ENCODE measurements around the gene RIOX2. TPM values are rescaled to one million over a fixed set of nuclear protein-coding genes. Genes with fewer than 3 reads are reported as not detected.

RIOX2 gene
- total and polyA plus RNA-seq, 2 donors (not counting 1 experiment from before 2014, with no cell fraction given) = 23.7 to 46.1 TPM

DNA sequence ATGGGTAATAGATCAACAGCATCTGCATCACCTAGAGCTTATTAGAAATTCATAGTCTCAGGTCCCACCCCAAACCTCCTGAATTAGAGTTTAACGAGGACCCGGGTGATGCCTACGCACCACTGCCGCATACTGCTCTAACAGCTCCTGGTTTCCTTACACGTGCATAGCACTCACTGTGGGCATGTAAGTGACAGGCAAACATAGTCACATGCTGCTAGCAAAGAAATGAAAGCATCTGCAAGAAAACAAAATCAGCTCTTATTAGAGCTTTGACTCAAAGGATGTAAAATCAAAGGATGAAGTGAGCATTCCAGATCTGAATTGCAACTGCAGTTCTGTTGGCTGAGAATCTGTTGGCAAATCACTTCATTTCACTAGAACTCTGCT is 19.1 kb upstream of the RIOX2 start:
- H3K4me3 ChIP-seq (replicated peaks in 1 of 4; ENCODE audit: control extremely low read depth in 1 of 4, insufficient read depth in 1 of 4, low read depth in 3 of 4, low read length in 4 of 4) = peak overlapping the region in 1 of 4 experiments; percentile 6
- H3K9me3 ChIP-seq (ENCODE audit: control insufficient read depth, insufficient read depth, low read depth, low read length) = no peaks in the 10 kb centered on the region
- peaks cover 3% of the 10 kb centered on the region for H3K27me3 ChIP-seq (ENCODE audit: control insufficient read depth, insufficient read depth, low read length)
- no peak for DNase-seq (ENCODE audit: low read depth in 2 of 2)
- no peaks in the 10 kb centered on the region for H4K20me1 ChIP-seq (ENCODE audit: control insufficient read depth, extremely low read depth, insufficient read depth, low read length)
- no peak overlapping the region for H3K27ac ChIP-seq (ENCODE audit: insufficient read depth, low read length)
- no peaks in the 10 kb centered on the region for H3K36me3 ChIP-seq (ENCODE audit: control insufficient read depth, insufficient read depth, low read length)
- no peak for TF ChIP-seq EZH2 (IDR thresholded peaks at IDR 0.05; ENCODE audit: low read length, missing control alignments)
- TF ChIP-seq CTCF (conservative IDR thresholded peaks at IDR 0.05 in 1 of 2, IDR thresholded peaks at IDR 0.05 in 1 of 2; ENCODE audit: low read depth in 1 of 2, low read length in 2 of 2) = no peak
- no peaks in the 10 kb centered on the region for H3K4me1 ChIP-seq (ENCODE audit: control insufficient read depth, extremely low read depth, insufficient read depth, low read length)
- H3K9ac ChIP-seq (ENCODE audit: insufficient read depth, low read length) = no peak overlapping the region
- peak overlapping the region; percentile 8 for H2AFZ ChIP-seq (ENCODE audit: low read length)
- no peaks in the 10 kb centered on the region for H3K79me2 ChIP-seq (ENCODE audit: control insufficient read depth, insufficient read depth, low read length)
- H3K4me2 ChIP-seq (ENCODE audit: extremely low read depth, insufficient read depth, low read length) = peak overlapping the region; percentile 29

DNA sequence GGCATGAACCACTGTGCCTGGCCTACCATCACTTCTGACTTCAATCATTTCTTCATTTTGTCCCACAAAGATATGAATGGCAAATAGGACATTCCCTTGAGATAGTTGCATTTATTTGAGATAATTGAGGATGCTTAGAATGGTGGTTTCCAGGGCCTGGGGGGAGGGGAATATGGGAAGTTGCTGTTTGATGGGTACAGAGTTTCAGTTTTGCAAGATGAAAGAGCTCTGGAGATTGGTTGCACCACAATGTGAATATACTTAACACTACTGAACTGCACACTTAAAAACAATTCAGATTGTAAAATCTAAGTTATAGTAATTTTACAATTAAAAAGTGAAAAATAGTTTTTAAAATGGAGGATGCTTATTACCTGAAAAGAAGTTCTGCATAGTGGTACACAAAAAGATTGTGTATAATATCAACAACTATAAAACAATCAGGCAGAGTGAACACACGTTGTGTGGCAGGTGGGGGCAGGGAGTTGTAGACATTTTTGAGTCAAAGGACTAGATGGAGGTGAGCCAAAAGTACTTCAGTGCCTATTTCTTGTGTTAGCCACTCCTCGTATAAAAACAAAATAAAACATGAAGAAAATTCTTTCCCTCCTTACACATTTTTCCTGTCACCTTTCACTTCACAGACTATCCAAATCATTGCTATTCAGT is 18.5 kb upstream of the RIOX2 start:
- Histone ChIP-seq H3K4me2 (ENCODE audit: extremely low read depth, insufficient read depth, low read length) (no peak overlapping the region), H2AFZ (ENCODE audit: low read length) (no peak overlapping the region), H3K4me1 (ENCODE audit: control insufficient read depth, extremely low read depth, insufficient read depth, low read length) (no peaks in the 10 kb centered on the region), H3K9me3 (ENCODE audit: control insufficient read depth, insufficient read depth, low read depth, low read length) (no peaks in the 10 kb centered on the region), H3K79me2 (ENCODE audit: control insufficient read depth, insufficient read depth, low read length) (no peaks in the 10 kb centered on the region), H3K4me3 (replicated peaks in 1 of 4; ENCODE audit: control extremely low read depth in 1 of 4, insufficient read depth in 1 of 4, low read depth in 3 of 4, low read length in 4 of 4) (no peak overlapping the region), H3K9ac (ENCODE audit: insufficient read depth, low read length) (no peak overlapping the region), H3K27ac (ENCODE audit: insufficient read depth, low read length) (no peak overlapping the region), H4K20me1 (ENCODE audit: control insufficient read depth, extremely low read depth, insufficient read depth, low read length) (no peaks in the 10 kb centered on the region), H3K27me3 (ENCODE audit: control insufficient read depth, insufficient read depth, low read length) (peaks cover 3% of the 10 kb centered on the region), H3K36me3 (ENCODE audit: control insufficient read depth, insufficient read depth, low read length) (no peaks in the 10 kb centered on the region)
- TF ChIP-seq CTCF (conservative IDR thresholded peaks at IDR 0.05 in 1 of 2, IDR thresholded peaks at IDR 0.05 in 1 of 2; ENCODE audit: low read depth in 1 of 2, low read length in 2 of 2) = no peak
- no peak for TF ChIP-seq EZH2 (IDR thresholded peaks at IDR 0.05; ENCODE audit: low read length, missing control alignments)
- no peak for DNase-seq (ENCODE audit: low read depth in 2 of 2)

- Histone ChIP-seq H3K36me3 (ENCODE audit: control insufficient read depth, insufficient read depth, low read length) (no peaks in the 10 kb centered on the region), H3K27ac (ENCODE audit: insufficient read depth, low read length) (no peak overlapping the region), H3K4me2 (ENCODE audit: extremely low read depth, insufficient read depth, low read length) (no peak overlapping the region), H3K9ac (ENCODE audit: insufficient read depth, low read length) (no peak overlapping the region), H3K79me2 (ENCODE audit: control insufficient read depth, insufficient read depth, low read length) (no peaks in the 10 kb centered on the region), H4K20me1 (ENCODE audit: control insufficient read depth, extremely low read depth, insufficient read depth, low read length) (no peaks in the 10 kb centered on the region), H3K9me3 (ENCODE audit: control insufficient read depth, insufficient read depth, low read depth, low read length) (no peaks in the 10 kb centered on the region), H3K27me3 (ENCODE audit: control insufficient read depth, insufficient read depth, low read length) (peaks cover 3% of the 10 kb centered on the region), H2AFZ (ENCODE audit: low read length) (no peak overlapping the region), H3K4me1 (ENCODE audit: control insufficient read depth, extremely low read depth, insufficient read depth, low read length) (no peaks in the 10 kb centered on the region), H3K4me3 (replicated peaks in 1 of 4; ENCODE audit: control extremely low read depth in 1 of 4, insufficient read depth in 1 of 4, low read depth in 3 of 4, low read length in 4 of 4) (no peak overlapping the region)
- TF ChIP-seq EZH2 (IDR thresholded peaks at IDR 0.05; ENCODE audit: low read length, missing control alignments) (no peak), CTCF (conservative IDR thresholded peaks at IDR 0.05 in 1 of 2, IDR thresholded peaks at IDR 0.05 in 1 of 2; ENCODE audit: low read depth in 1 of 2, low read length in 2 of 2) (no peak)
- no peak for DNase-seq (ENCODE audit: low read depth in 2 of 2)
These were observed 16.7 kb upstream of the RIOX2 start for GRCh38 chr3:97988784-97989568.

Data from fibroblast of lung (primary cell).